SU-DHL-6 (cell line): ENCODE data around the gene OR9G1.
"Not testable (repeated sequence)": the region's sequence is repeated elsewhere in the genome, so short reads cannot be mapped to it uniquely, and the experiment has no call there.

Experiments used
- H2AFZ ChIP-seq: fragments of 200-600 bp; sonication (generic); 2 replicates; pipeline ENCODE4 v1.6.1; 2014; ENCODE audit warnings: low read depth, mild to moderate bottlenecking, moderate library complexity, mixed read lengths, antibody characterized with exemption, low read length; ENCODE audit not compliant: severe bottlenecking
- H3F3A ChIP-seq: fragments of 200-600 bp; shearing (Covaris generic); 2 replicates; pipeline ENCODE4 v1.6.0; 2016; ENCODE audit warnings: antibody characterized with exemption, mild to moderate bottlenecking; ENCODE audit not compliant: insufficient read depth
- H3K27ac ChIP-seq: fragments of 200-600 bp; sonication (generic); 2 replicates; pipeline ENCODE4 v1.5.1; 2016; ENCODE audit warnings: low read depth, mild to moderate bottlenecking, low read length, moderate library complexity, mixed read lengths
- H3K27me3 ChIP-seq: fragments of 200-600 bp; sonication (generic), shearing (Covaris generic); 2 replicates; pipeline ENCODE4 v1.6.0; 2014; ENCODE audit warnings: mild to moderate bottlenecking, low read length
- H3K36me3 ChIP-seq: fragments of 200-600 bp; sonication (generic); 2 replicates; pipeline ENCODE4 v1.6.1; 2014; ENCODE audit warnings: mild to moderate bottlenecking, low read length, mixed read lengths
- H3K4me2 ChIP-seq: fragments of 300-600, 200-600 bp; shearing (Covaris generic), sonication (generic); 2 replicates; pipeline ENCODE4 v1.6.0; 2014; ENCODE audit warnings: low read length, low read depth, mild to moderate bottlenecking; ENCODE audit not compliant: poor library complexity, severe bottlenecking
- H3K4me3 ChIP-seq: fragments of 200-600 bp; sonication (generic); 2 replicates; pipeline ENCODE4 v1.5.1; 2014; ENCODE audit warnings: antibody characterized with exemption, low read length, mild to moderate bottlenecking, mixed read lengths; ENCODE audit not compliant: insufficient read depth, poor library complexity, severe bottlenecking
- H3K79me2 ChIP-seq: fragments of 200-600 bp; sonication (generic); 2 replicates; pipeline ENCODE4 v1.6.1; 2014; ENCODE audit warnings: mild to moderate bottlenecking, low read length, moderate library complexity; ENCODE audit not compliant: insufficient read depth
- H3K9ac ChIP-seq: fragments of 200-600 bp; sonication (generic); 2 replicates; pipeline ENCODE4 v1.7.0; 2014; ENCODE audit warnings: mild to moderate bottlenecking, low read length
- H3K9me2 ChIP-seq: fragments of 200-600 bp; sonication (generic); replicated peaks from 2 replicates; pipeline ENCODE4 v1.6.1; 2014; ENCODE audit warnings: low read length; ENCODE audit not compliant: insufficient read depth
- H3K9me3 ChIP-seq: fragments of 200-600 bp; sonication (generic); 2 replicates; pipeline ENCODE4 v1.6.1; 2014; ENCODE audit warnings: low read length, mixed read lengths; ENCODE audit not compliant: insufficient read depth
- H4K20me1 ChIP-seq: fragments of 200-600 bp; sonication (generic); 2 replicates; pipeline ENCODE4 v1.6.1; 2014; ENCODE audit warnings: low read depth, mild to moderate bottlenecking, antibody characterized with exemption, low read length, moderate library complexity, mixed read lengths
- CTCF ChIP-seq: fragments of 200-600 bp; sonication (generic); IDR thresholded peaks from one replicate; pipeline ENCODE4 v1.5.1; 2017; ENCODE audit warnings: antibody characterized with exemption, mild to moderate bottlenecking, low read length, moderate library complexity; ENCODE audit not compliant: insufficient read depth, poor library complexity, severe bottlenecking
- EZH2phosphoT487 ChIP-seq: fragments of 200-600 bp; sonication (generic), shearing (Covaris generic); conservative IDR thresholded peaks from 2 replicates; pipeline ENCODE4 v1.6.1; 2018; ENCODE audit warnings: mild to moderate bottlenecking, antibody characterized with exemption, low read length, moderate library complexity, mixed read lengths

OR9G1 gene

GRCh38 chr11:56688554-56689100 lies 10.3 kb upstream of the OR9G1 start:
- TF ChIP-seq CTCF (no peak), EZH2phosphoT487 (no peak)

GRCh38 chr11:56691179-56691578 lies 7.7 kb upstream of the OR9G1 start:
- H3K36me3 ChIP-seq, H3K4me2 ChIP-seq, H3K79me2 ChIP-seq, H3K9ac ChIP-seq, H3F3A ChIP-seq, H2AFZ ChIP-seq, H3K9me2 ChIP-seq, H3K27me3 ChIP-seq, H3K9me3 ChIP-seq, H3K27ac ChIP-seq, H4K20me1 ChIP-seq, H3K4me3 ChIP-seq: not testable (repeated sequence)

More at GRCh38 chr11:56688554-56689100, 10.3 kb upstream of the OR9G1 start:
- no peak overlapping the region for H2AFZ ChIP-seq
- no peaks in the 10 kb centered on the region for H4K20me1 ChIP-seq
- no peak overlapping the region for H3K9ac ChIP-seq
- H3F3A ChIP-seq: no peaks in the 10 kb centered on the region
- no peaks in the 10 kb centered on the region for H3K79me2 ChIP-seq
- H3K27me3 ChIP-seq: no peaks in the 10 kb centered on the region
- H3K9me3 ChIP-seq: no peaks in the 10 kb centered on the region
- H3K9me2 ChIP-seq: no peaks in the 10 kb centered on the region
- no peak overlapping the region for H3K4me3 ChIP-seq
- no peaks in the 10 kb centered on the region for H3K36me3 ChIP-seq
- H3K27ac ChIP-seq: no peak overlapping the region
- H3K4me2 ChIP-seq: no peak overlapping the region

GRCh38 chr11:56693428-56693827 lies 5.5 kb upstream of the OR9G1 start:
- H3K27ac ChIP-seq: no peak overlapping the region
- no peaks in the 10 kb centered on the region for H3K27me3 ChIP-seq
- H3K79me2 ChIP-seq: no peaks in the 10 kb centered on the region
- no peak overlapping the region for H3K9ac ChIP-seq
- H3K4me3 ChIP-seq: no peak overlapping the region
- H3K9me2 ChIP-seq: no peaks in the 10 kb centered on the region
- TF ChIP-seq CTCF: no peak
- TF ChIP-seq EZH2phosphoT487: no peak
- no peaks in the 10 kb centered on the region for H3K9me3 ChIP-seq
- H4K20me1 ChIP-seq: no peaks in the 10 kb centered on the region
- no peak overlapping the region for H3K4me2 ChIP-seq
- no peak overlapping the region for H2AFZ ChIP-seq
- H3K36me3 ChIP-seq: no peaks in the 10 kb centered on the region
- H3F3A ChIP-seq: no peaks in the 10 kb centered on the region

- H3K9ac ChIP-seq: no peak overlapping the region
- H3K36me3 ChIP-seq: no peaks in the 10 kb centered on the region
- H3K9me2 ChIP-seq: no peaks in the 10 kb centered on the region
- H3K9me3 ChIP-seq: no peaks in the 10 kb centered on the region
- TF ChIP-seq EZH2phosphoT487: no peak
- TF ChIP-seq CTCF: no peak
- no peaks in the 10 kb centered on the region for H3F3A ChIP-seq
- no peak overlapping the region for H3K4me2 ChIP-seq
- no peaks in the 10 kb centered on the region for H4K20me1 ChIP-seq
- H3K79me2 ChIP-seq: no peaks in the 10 kb centered on the region
- no peaks in the 10 kb centered on the region for H3K27me3 ChIP-seq
- H2AFZ ChIP-seq: no peak overlapping the region
- no peak overlapping the region for H3K4me3 ChIP-seq
- H3K27ac ChIP-seq: no peak overlapping the region
Measured at GRCh38 chr11:56700242-56700913, 1.5 kb downstream of the OR9G1 start.
